Astrocyte of the spinal cord (primary cell): ENCODE results near the gene RSU1.

Experiments used
- DNase-seq: peaks from one replicate; pipeline ENCODE4 v3.0.0; 2011; ENCODE audit warnings: low read depth, low spot score
- H3K4me3 ChIP-seq: 2 replicates; pipeline ENCODE4 v1.5.1; 2011; ENCODE audit warnings: low read depth, mild to moderate bottlenecking, low read length, moderate library complexity
- in situ Hi-C: cut with HindIII; loops from 2 replicates; pipeline ENCODE4 v1.10.0; 2017; ENCODE audit warnings: low sequenced_read_pairs
- TF ChIP-seq, protein P1 (sequence below): IDR thresholded peaks from 2 replicates; pipeline ENCODE4 v1.5.1; 2012; ENCODE audit warnings: low read depth, mild to moderate bottlenecking, low read length, inconsistent platforms

RSU1 gene

DNA sequence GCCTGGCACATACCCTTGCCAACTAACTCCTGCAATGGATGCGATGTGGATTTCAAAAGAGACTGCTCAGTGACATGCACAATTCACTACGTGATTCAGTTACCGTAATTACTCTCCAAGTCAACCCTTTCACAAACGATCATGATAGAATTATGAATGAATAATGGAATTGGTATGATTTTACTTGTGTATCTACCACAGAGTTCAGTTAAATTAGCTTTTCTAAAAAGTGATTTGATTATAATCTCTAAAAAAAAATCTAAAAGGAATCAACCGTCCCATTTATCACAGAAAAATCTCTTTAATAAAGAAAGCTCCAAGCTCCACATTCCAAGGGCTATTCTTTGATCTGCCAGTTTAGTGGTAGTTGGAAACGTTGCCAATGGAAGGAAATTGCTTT, 30.4 kb upstream of the RSU1 start:
- in situ Hi-C loops = no loop called here
- TF ChIP-seq, protein P1, sequence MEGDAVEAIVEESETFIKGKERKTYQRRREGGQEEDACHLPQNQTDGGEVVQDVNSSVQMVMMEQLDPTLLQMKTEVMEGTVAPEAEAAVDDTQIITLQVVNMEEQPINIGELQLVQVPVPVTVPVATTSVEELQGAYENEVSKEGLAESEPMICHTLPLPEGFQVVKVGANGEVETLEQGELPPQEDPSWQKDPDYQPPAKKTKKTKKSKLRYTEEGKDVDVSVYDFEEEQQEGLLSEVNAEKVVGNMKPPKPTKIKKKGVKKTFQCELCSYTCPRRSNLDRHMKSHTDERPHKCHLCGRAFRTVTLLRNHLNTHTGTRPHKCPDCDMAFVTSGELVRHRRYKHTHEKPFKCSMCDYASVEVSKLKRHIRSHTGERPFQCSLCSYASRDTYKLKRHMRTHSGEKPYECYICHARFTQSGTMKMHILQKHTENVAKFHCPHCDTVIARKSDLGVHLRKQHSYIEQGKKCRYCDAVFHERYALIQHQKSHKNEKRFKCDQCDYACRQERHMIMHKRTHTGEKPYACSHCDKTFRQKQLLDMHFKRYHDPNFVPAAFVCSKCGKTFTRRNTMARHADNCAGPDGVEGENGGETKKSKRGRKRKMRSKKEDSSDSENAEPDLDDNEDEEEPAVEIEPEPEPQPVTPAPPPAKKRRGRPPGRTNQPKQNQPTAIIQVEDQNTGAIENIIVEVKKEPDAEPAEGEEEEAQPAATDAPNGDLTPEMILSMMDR = no peak
- no peak overlapping the region for H3K4me3 ChIP-seq
- DNase-seq = peak; percentile 22

DNA sequence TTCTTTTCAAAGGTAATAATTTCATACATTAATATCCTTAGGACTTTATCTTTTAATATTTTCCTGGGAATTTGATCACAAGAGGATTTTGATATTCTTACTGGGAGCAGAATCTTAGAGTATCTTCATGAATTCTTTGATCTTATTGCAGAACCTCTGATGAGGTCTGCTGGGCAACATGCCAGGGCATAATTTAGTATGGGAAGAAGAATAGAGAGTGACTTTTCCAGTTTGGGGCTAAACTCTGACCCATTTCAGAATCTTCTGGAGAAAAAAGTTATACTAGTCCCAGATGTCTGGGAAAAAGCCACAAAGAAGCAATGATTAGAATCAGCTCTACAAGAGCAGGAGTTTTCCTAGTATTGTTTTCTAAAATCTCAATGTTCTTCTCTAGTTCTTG, 28.0 kb upstream of the RSU1 start:
- TF ChIP-seq, protein P1 = no peak
- no peak overlapping the region for H3K4me3 ChIP-seq
- in situ Hi-C loops = no loop called here
- DNase-seq = no peak

DNA sequence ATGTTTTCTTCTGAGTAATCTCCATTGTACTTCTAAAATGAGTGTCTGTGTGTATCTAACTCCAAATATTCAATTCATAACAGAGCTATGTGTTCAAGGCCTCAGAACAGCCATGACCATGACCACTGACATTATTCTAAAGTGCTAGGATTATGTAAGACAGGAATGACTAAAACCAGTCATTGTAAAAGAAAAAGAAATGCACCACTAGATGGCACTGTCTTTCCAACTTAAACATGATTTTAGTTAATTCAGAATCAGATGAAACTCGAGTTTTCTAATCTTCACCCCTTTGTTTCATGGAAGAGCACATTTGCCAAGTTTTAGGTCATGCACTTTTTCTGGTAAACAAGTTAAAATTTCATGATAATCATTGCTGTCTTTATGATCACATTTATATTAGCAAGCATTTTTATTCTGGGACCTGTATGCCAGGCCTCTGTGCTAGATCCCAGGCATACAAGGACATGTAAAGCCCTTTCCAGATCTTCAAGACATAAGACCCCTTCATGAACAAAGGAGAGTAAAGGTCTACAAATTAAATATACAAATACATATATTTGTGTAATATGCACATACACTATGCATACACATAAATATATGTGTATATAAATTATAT, 26.1 kb upstream of the RSU1 start:
- DNase-seq = peak; percentile 83
- TF ChIP-seq, protein P1 = peak; percentile 34
- H3K4me3 ChIP-seq = no peak overlapping the region
- in situ Hi-C loops = no loop called here

DNA sequence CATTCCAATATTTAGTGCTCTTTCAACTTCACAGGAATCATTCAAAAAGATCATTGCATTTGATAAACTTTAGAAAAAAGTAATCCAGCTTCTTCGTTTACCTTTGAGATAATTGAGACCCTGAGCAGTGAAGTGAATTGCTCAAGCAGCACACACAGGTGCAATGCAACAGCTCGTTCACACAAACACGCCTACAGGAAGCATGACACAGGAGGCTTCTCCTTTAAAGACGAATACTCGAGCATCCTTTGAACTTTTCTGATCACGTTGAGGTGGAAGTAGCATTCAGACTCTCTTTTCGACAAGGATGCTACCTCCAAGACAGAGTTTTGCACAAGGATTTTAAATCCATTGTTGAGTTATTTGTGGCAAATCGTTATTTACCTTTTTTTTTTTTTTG, 18.0 kb upstream of the RSU1 start:
- in situ Hi-C loops = no loop called here
- no peak for DNase-seq
- H3K4me3 ChIP-seq = no peak overlapping the region
- TF ChIP-seq, protein P1 = no peak

DNA sequence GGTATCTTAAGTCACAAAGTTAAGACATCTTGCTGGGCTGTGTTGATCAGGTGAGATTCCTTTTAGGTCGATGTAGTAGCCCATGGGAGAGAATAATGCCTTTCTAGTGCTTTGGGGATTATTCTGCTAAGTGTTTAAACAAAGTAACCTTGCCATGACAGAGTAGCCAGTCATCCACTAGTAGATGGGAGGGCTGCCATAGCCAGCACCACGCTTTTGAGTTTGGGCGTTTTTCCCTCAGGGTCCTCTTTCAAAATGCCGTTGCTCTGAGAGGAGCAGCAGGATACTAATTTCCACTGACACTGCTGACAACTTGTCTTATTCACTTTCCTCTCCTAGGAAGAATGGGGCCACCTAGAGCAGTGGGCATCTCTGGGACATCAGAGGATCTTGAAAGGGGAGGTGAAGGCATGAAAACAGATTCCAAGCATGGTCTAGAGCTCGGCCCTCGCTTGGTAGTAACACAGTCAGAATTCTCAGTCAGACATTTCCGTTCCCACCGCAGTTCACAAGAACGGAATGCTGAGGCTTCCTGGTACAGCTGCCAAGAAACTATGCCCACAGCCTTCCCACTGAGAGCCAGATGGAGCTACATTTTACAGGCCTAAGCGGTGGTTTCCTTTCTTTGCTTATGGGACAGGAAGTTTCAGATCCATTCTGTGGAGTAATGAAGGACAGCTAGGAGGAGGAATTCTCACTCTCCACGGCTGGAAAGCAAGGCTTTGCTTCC, 15.3 kb upstream of the RSU1 start:
- H3K4me3 ChIP-seq = no peak overlapping the region
- TF ChIP-seq, protein P1 = no peak
- in situ Hi-C loops = no loop called here
- DNase-seq = peak; percentile 96

DNA sequence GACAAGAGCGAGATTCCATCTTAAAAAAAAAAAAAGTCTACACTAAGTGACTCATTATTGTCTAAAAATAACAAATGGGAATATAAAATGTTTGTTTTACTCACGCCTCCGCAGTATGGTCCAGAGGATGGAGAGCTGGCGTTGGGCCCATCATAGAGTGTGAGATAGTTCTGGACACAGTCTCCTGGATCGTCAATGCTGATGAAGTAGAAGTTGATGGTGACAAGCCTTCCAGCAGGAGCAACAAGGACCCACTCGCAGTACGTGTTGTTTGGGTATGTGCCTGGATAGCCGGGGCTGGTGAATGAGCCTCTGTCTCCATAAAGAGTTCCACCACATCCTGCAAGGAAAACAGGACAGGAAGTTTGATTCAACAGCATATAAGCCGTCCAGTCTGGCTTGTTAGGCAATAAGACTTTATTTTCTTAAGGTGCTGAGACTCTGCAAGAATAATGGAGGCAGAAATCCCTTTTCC, 11.5 kb upstream of the RSU1 start:
- TF ChIP-seq, protein P1 = no peak

More for the DNA sequence above, 11.5 kb upstream of the RSU1 start:
- no peak overlapping the region for H3K4me3 ChIP-seq
- peak; percentile 87 for DNase-seq
- in situ Hi-C loops = no loop called here
